ENCODE results near the gene COL16A1.

DNA sequence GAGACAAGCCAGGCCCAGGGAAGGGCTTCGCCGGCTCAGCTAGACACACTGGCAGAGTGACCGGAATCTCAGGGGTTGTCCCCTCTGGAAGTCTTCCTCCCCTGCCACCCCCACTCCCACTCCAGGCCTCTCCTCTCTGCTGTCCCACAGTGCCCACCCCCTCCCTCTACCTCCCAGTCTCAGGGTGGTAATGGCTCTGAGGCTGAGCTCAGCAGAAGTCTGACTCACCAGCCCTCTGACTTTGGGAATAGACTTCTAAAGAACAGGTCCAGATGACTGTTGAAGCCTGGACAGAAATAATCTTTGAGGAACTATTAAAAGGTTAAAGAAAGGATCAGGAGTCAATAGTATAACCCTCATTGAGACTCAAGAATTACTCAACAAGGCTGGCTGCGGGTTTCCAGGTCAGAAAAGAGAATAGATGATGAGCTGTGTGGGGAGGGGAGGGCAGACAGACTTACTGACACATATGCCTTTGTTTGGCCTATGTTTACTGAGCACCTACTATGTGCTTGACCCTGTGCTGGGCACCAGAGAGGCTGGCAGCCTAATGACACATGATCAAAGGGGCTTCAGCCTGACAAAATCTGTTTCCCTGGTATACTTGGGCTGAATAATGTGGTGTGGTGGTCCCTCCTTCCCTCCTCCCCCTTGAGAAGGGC lies 78.1 kb downstream of the COL16A1 start:
- TF ChIP-seq ZNF274 (IDR thresholded peaks at IDR 0.05; ENCODE audit: low read depth, low read length), result no peak
- TF ChIP-seq YY1 (IDR thresholded peaks at IDR 0.05; ENCODE audit: insufficient read depth, insufficient read length), result no peak
- TF ChIP-seq SUZ12 (IDR thresholded peaks at IDR 0.05; ENCODE audit: extremely low read depth, insufficient read depth, insufficient read length), result no peak
